ENCODE measurements around the gene SULT4A1.

DNA sequence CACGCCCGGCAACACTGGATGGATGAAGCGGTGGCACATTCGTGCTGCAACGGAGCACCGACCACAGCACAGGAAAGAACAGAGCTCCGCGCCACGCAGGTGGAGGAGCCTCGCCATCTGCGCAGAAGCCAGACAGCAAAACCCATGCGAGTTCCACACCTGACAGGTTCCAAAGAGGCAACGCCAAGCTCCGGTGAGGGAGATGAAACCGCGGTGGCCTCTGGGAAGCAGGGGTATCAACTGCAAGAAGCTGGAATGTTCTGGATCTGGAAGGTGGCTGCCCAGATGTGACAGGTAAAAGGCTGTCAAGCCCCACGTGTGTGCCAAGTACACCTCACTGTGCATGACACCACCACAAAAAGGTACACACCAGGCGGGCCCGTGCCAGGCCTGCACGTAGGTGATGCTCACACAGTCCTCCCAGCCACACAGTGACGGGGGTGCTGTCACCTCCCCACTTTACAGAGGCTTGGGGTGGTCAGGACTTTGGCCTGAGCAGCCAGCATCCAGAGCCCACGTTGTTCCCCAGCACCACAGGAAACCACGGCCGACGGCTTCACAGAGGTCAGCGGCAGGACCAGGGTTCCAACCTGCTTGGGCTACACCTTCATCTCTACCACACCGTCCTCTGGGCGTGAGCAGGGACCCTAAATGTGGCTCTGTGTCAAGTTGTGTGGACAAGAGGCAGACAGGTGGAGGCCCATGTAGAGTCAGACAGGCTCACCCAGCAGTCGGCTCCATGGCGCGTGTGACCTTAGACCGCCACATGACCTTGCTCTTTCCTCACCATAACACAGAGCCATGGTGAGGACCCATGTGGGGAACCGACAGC, 30.5 kb downstream of the SULT4A1 start:
- TF ChIP-seq, protein P1, sequence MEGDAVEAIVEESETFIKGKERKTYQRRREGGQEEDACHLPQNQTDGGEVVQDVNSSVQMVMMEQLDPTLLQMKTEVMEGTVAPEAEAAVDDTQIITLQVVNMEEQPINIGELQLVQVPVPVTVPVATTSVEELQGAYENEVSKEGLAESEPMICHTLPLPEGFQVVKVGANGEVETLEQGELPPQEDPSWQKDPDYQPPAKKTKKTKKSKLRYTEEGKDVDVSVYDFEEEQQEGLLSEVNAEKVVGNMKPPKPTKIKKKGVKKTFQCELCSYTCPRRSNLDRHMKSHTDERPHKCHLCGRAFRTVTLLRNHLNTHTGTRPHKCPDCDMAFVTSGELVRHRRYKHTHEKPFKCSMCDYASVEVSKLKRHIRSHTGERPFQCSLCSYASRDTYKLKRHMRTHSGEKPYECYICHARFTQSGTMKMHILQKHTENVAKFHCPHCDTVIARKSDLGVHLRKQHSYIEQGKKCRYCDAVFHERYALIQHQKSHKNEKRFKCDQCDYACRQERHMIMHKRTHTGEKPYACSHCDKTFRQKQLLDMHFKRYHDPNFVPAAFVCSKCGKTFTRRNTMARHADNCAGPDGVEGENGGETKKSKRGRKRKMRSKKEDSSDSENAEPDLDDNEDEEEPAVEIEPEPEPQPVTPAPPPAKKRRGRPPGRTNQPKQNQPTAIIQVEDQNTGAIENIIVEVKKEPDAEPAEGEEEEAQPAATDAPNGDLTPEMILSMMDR (IDR thresholded peaks at IDR 0.05), result no peak
- TF ChIP-seq POLR2A (IDR thresholded peaks at IDR 0.05) (no peak), POLR2AphosphoS5 (IDR thresholded peaks at IDR 0.05) (no peak)

All from breast epithelium (tissue), 3 donors.